Testis (tissue), 3 donors: ENCODE data around the gene RPS15A. TPM values are rescaled to one million over a fixed set of nuclear protein-coding genes. Genes with fewer than 3 reads are reported as not detected.

Experiments
- DNase-seq: peaks from one replicate; pipeline ENCODE4 v3.0.0-alpha.2; 2019
- H3K27ac ChIP-seq, 2 donors: fragments of 200-600 bp; sonication (generic); one replicate each; pipeline ENCODE4 v1.5.1; 2019
- H3K27me3 ChIP-seq: fragments of 200-600 bp; sonication (generic); one replicate; pipeline ENCODE4 v1.5.1; 2019
- H3K36me3 ChIP-seq: fragments of 200-600 bp; sonication (generic); one replicate; pipeline ENCODE4 v1.5.1; 2017; ENCODE audit warnings: low read depth; ENCODE audit errors: missing control alignments
- H3K4me1 ChIP-seq: fragments of 200-600 bp; sonication (generic); one replicate; pipeline ENCODE4 v1.5.1; 2019
- H3K4me3 ChIP-seq, 2 donors: fragments of 200-600 bp; sonication (generic); one replicate each; pipeline ENCODE4 v1.5.1; 2017 to 2019
- H3K9me3 ChIP-seq: fragments of 200-600 bp; sonication (generic); one replicate; pipeline ENCODE4 v1.5.1; 2017
- POLR2A ChIP-seq: fragments of 450-650 bp; IDR thresholded peaks from one replicate; pipeline ENCODE4 v1.6.1; 2017; ENCODE audit warnings: antibody characterized with exemption, mild to moderate bottlenecking, moderate library complexity
- WGBS, 2 donors: methylation state at CpG; one replicate each; pipeline ENCODE4 v1.1.5; 2018; 5-methylcytosine and 5-hydroxymethylcytosine counted together
- intact Hi-C: fragments of 100-400 bp; cut with DNase I; formaldehyde crosslinking; loops from one replicate; pipeline ENCODE4 v1.15.1; 2023; ENCODE audit warnings: low total_unique reads
- polyA plus RNA-seq: library from polyadenylated mRNA; stranded (reverse); fragments of 350-450 nt; fragmentation: Illumina TruSeq; extraction: RNeasy Lipid Tissue Mini Kit (QIAGEN cat#74804); gene quantifications from one replicate; pipeline ENCODE4 v1.2.3, GENCODE V29; 2014; ENCODE audit warnings: low read depth, low replicate concordance; ENCODE audit not compliant: insufficient read depth
- total RNA-seq, 2 donors: library from RNA; depleted of rRNA; stranded (reverse); fragments of >200 nt; gene quantifications; one replicate each; pipeline ENCODE4 v1.2.3, GENCODE V29; 2016
- TF ChIP-seq, protein P1 (sequence below), 3 experiments: fragments of 450-650 bp in 2 of 3; fragments of 200-600 bp in 1 of 3; sonication (generic) in 1 of 3; IDR thresholded peaks; one replicate each; pipeline ENCODE4 v1.5.1; 2016 to 2019; ENCODE audit warnings: antibody characterized with exemption in 3 of 3, mild to moderate bottlenecking in 2 of 3, moderate library complexity in 1 of 3

The RPS15A gene
- total and polyA plus RNA-seq, 3 donors from 2014 or later = 342 to 1,223 (median 970) TPM

- Histone ChIP-seq H3K36me3 (peaks cover 2% of the 10 kb centered on the region), H3K4me3 (no peak overlapping the region), H3K27me3 (no peaks in the 10 kb centered on the region), H3K4me1 (no peaks in the 10 kb centered on the region), H3K27ac (no peak overlapping the region), H3K9me3 (no peaks in the 10 kb centered on the region)
- 90 to 93% methylated on average over 9 of the region's 9 CpGs for WGBS, 2 donors
- intact Hi-C loops = no loop called here
- no peak for DNase-seq
- TF ChIP-seq, protein P1, sequence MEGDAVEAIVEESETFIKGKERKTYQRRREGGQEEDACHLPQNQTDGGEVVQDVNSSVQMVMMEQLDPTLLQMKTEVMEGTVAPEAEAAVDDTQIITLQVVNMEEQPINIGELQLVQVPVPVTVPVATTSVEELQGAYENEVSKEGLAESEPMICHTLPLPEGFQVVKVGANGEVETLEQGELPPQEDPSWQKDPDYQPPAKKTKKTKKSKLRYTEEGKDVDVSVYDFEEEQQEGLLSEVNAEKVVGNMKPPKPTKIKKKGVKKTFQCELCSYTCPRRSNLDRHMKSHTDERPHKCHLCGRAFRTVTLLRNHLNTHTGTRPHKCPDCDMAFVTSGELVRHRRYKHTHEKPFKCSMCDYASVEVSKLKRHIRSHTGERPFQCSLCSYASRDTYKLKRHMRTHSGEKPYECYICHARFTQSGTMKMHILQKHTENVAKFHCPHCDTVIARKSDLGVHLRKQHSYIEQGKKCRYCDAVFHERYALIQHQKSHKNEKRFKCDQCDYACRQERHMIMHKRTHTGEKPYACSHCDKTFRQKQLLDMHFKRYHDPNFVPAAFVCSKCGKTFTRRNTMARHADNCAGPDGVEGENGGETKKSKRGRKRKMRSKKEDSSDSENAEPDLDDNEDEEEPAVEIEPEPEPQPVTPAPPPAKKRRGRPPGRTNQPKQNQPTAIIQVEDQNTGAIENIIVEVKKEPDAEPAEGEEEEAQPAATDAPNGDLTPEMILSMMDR (IDR thresholded peaks at IDR 0.05) = no peak
- TF ChIP-seq POLR2A = no peak
Observed at GRCh38 chr16:18833707-18834505, 43.8 kb upstream of the RPS15A start.

- H3K36me3 ChIP-seq = peaks cover 2% of the 10 kb centered on the region
- H3K27ac ChIP-seq = no peak overlapping the region
- no peaks in the 10 kb centered on the region for H3K4me1 ChIP-seq
- H3K9me3 ChIP-seq = no peaks in the 10 kb centered on the region
- DNase-seq = no peak
- H3K4me3 ChIP-seq = no peak overlapping the region
- TF ChIP-seq, protein P1 (IDR thresholded peaks at IDR 0.05) = no peak
- TF ChIP-seq POLR2A = no peak
- intact Hi-C loops = no loop called here
- 91 to 93% methylated on average over 8 of the region's 8 CpGs for WGBS, 2 donors
- H3K27me3 ChIP-seq = no peaks in the 10 kb centered on the region
Observed at GRCh38 chr16:18832613-18833012, 42.5 kb upstream of the RPS15A start.

DNA sequence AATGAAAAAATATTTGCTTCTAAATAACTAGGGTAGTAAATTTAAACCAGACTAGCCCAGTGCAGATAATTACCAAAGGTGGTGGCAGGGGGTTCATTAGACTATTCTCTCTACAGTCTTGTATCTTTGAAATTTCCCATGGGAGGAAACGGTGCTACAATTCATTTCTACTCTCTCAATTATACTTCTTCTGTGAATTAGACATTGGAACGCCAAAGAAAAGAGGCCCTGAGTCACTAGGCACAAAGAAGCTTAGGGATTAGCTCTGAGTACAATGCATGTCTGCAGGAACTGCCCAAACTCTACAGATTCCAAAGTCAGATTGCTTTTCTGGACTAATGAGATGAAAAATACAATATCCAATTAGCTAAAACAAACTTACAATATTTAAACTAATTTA, 41.9 kb upstream of the RPS15A start:
- no peak overlapping the region for H3K4me3 ChIP-seq
- no peak for DNase-seq
- H3K4me1 ChIP-seq = no peaks in the 10 kb centered on the region
- WGBS, 2 donors = 83 to 92% methylated on average over 2 of the region's 2 CpGs
- intact Hi-C loops = no loop called here
- TF ChIP-seq POLR2A = no peak
- TF ChIP-seq, protein P1 (IDR thresholded peaks at IDR 0.05) = no peak
- H3K27ac ChIP-seq = no peak overlapping the region
- peaks cover 2% of the 10 kb centered on the region for H3K36me3 ChIP-seq
- H3K27me3 ChIP-seq = no peaks in the 10 kb centered on the region
- no peaks in the 10 kb centered on the region for H3K9me3 ChIP-seq

DNA sequence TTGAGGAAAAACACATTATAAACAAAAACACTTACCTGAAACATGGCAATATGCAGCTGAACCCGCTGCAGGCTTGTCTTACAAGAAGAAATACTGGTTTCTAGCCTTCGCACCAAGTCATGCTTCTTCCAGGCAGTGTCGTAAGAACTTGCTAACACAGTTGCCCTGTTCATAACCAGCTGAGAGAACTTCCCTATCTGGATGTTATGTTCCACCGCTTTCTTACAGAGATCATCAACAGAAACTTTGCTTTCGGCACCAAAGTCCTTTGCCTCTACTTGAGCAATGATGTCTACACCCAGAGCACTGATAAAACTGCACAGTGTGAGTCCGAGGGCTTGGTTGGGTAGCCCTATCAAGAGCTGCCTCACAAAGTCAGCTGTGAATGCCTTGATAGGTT, 39.1 kb upstream of the RPS15A start:
- 92 to 98% methylated on average over 6 of the region's 6 CpGs for WGBS, 2 donors
- Histone ChIP-seq H3K9me3 (no peaks in the 10 kb centered on the region), H3K36me3 (peaks cover 2% of the 10 kb centered on the region), H3K4me3 (no peak overlapping the region), H3K4me1 (no peaks in the 10 kb centered on the region), H3K27me3 (no peaks in the 10 kb centered on the region), H3K27ac (no peak overlapping the region)
- TF ChIP-seq, protein P1 (IDR thresholded peaks at IDR 0.05) = no peak
- TF ChIP-seq POLR2A = no peak
- no peak for DNase-seq
- intact Hi-C loops = no loop called here

GRCh38 chr16:18827890-18828289, 37.8 kb upstream of the RPS15A start:
- 79 to 85% methylated on average over 4 of the region's 4 CpGs for WGBS, 2 donors
- no peak overlapping the region for H3K4me3 ChIP-seq

More at GRCh38 chr16:18827890-18828289, 37.8 kb upstream of the RPS15A start:
- Histone ChIP-seq H3K27ac (no peak overlapping the region), H3K27me3 (no peaks in the 10 kb centered on the region), H3K36me3 (peaks cover 2% of the 10 kb centered on the region), H3K4me1 (no peaks in the 10 kb centered on the region), H3K9me3 (no peaks in the 10 kb centered on the region)
- DNase-seq = no peak
- intact Hi-C loops = no loop called here
- no peak for TF ChIP-seq POLR2A
- TF ChIP-seq, protein P1 (IDR thresholded peaks at IDR 0.05) = no peak
